OCI-LY3 (cell line): ENCODE data around the gene TBC1D5.

Experiments
- EZH2phosphoT487 ChIP-seq: fragments of 200-600 bp; shearing (Covaris generic); IDR thresholded peaks from 2 replicates; pipeline ENCODE4 v1.6.1; 2018; ENCODE audit warnings: antibody characterized with exemption, mixed run types, low read depth
- TF ChIP-seq, protein P1 (sequence below): fragments of 200-600, 300-600 bp; sonication (generic); IDR thresholded peaks from 2 replicates; pipeline ENCODE4 v1.5.1; 2014; ENCODE audit warnings: antibody characterized with exemption, low read length, low read depth

DNA sequence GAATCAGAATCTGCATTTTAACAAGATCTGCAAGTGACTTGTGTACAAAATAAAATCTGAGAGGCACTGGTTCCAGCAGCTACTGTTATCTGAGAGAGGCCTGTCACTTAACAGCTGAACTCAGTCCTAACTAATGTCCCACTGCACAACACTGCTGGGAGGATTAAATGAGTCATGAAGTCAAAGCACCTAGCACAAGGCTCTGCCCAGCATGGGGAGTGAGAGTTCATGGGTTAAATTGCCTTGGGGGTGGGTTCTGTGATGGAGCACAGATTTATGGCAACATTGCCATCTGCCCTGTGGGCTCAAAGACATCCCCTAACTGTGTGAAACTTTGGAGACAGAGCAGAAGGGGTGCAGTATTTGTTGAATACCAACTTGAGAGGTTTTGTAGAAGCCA, 606.7 kb downstream of the TBC1D5 start:
- TF ChIP-seq EZH2phosphoT487, result no peak
- TF ChIP-seq, protein P1, sequence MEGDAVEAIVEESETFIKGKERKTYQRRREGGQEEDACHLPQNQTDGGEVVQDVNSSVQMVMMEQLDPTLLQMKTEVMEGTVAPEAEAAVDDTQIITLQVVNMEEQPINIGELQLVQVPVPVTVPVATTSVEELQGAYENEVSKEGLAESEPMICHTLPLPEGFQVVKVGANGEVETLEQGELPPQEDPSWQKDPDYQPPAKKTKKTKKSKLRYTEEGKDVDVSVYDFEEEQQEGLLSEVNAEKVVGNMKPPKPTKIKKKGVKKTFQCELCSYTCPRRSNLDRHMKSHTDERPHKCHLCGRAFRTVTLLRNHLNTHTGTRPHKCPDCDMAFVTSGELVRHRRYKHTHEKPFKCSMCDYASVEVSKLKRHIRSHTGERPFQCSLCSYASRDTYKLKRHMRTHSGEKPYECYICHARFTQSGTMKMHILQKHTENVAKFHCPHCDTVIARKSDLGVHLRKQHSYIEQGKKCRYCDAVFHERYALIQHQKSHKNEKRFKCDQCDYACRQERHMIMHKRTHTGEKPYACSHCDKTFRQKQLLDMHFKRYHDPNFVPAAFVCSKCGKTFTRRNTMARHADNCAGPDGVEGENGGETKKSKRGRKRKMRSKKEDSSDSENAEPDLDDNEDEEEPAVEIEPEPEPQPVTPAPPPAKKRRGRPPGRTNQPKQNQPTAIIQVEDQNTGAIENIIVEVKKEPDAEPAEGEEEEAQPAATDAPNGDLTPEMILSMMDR, result no peak
